ENCODE results near the gene DMGDH. TPM values are rescaled to one million over a fixed set of nuclear protein-coding genes. Genes with fewer than 3 reads are reported as not detected.

DMGDH gene
- total RNA-seq, 5 donors from 2014 or later (not counting 1 experiment from before 2014, with no cell fraction given) = 0.43 to 2.7 (median 0.70) TPM

DNA sequence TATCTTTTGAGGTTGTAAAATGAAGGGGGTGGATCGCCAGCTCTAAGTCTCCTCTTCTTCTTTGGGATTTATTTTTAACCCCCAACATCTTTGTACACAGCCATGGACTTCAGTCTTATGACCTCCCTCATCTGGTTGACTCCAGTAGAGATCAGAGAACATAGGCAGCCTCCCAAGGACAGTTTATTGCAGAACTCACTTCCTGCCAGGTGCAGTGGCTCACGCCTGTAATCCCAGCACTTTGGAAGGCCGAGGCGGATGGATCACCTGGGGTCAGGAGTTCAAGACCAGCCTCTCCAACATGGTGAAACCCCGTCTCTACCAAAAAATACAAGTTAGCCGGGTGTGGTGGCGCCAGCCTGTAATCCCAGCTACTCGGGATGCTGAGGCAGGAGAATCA, 39.3 kb upstream of the DMGDH start:
- H3K4me3 Mint-ChIP-seq = no peak overlapping the region
- peaks cover 53 to 61% of the 10 kb centered on the region in 2 donors for H3K27me3 Mint-ChIP-seq
- no peak overlapping the region for H3K4me3 ChIP-seq (ENCODE audit: control insufficient read depth in 1 of 2, extremely low read depth in 1 of 2, low read length in 1 of 2)
- H3K27ac ChIP-seq (ENCODE audit: low read length) = no peak overlapping the region
- DNase-seq = no peak
- no peaks in the 10 kb centered on the region for H3K9me3 Mint-ChIP-seq
- H3K9me3 ChIP-seq = no peaks in the 10 kb centered on the region
- ChIA-PET CTCF (no interaction called here), POLR2A (no interaction called here)
- ATAC-seq (replicated peaks in 1 of 4) = no peak
- no peaks in the 10 kb centered on the region for H3K36me3 Mint-ChIP-seq
- H3K4me1 ChIP-seq (ENCODE audit: control insufficient read depth in 1 of 2, extremely low read depth in 1 of 2, insufficient read depth in 2 of 2, low read length in 2 of 2) = no peaks in the 10 kb centered on the region
- WGBS (ENCODE audit: insufficient coverage) = 54% methylated on average over 3 of the region's 8 CpGs
- H3K4me1 Mint-ChIP-seq = peaks cover 0 to 3% (median 0%) of the 10 kb centered on the region in 3 donors
- no peak overlapping the region for H3K27ac Mint-ChIP-seq
- no peaks in the 10 kb centered on the region for H3K36me3 ChIP-seq (ENCODE audit: control insufficient read depth in 2 of 2, extremely low read depth in 1 of 2, insufficient read depth in 1 of 2, low read length in 1 of 2)
- H3K27me3 ChIP-seq (replicated peaks in 1 of 2; ENCODE audit: control insufficient read depth in 2 of 2, extremely low read depth in 1 of 2, insufficient read depth in 2 of 2, low read length in 1 of 2) = peaks cover 7 to 29% of the 10 kb centered on the region in 2 experiments

DNA sequence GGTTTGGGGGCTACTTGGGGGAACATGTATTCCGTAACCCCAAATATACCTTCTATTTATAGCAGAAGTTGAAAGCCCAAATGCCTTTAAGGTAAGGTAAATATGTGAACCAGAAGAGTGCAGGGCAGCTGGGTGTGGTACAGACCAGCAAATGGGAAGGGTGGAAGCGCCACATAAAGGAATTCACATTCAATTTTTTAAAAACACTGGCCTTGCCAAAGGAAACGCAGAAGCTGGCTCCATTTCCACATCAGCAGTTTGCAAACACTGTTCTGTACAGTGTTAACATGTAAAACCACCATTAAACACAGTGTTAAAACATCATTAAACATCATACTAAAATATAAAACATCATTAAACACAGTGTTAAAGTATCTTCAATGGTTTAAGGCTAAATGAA, 38.6 kb upstream of the DMGDH start:
- Mint-ChIP-seq H3K27ac (no peak overlapping the region), H3K4me1 (peaks cover 0 to 3% (median 0%) of the 10 kb centered on the region in 3 donors), H3K36me3 (no peaks in the 10 kb centered on the region), H3K4me3 (no peak overlapping the region), H3K9me3 (no peaks in the 10 kb centered on the region), H3K27me3 (peaks cover 52 to 58% of the 10 kb centered on the region in 2 donors)
- Histone ChIP-seq H3K4me3 (ENCODE audit: control insufficient read depth in 1 of 2, extremely low read depth in 1 of 2, low read length in 1 of 2) (no peak overlapping the region), H3K36me3 (ENCODE audit: control insufficient read depth in 2 of 2, extremely low read depth in 1 of 2, insufficient read depth in 1 of 2, low read length in 1 of 2) (no peaks in the 10 kb centered on the region), H3K9me3 (no peaks in the 10 kb centered on the region), H3K27me3 (replicated peaks in 1 of 2; ENCODE audit: control insufficient read depth in 2 of 2, extremely low read depth in 1 of 2, insufficient read depth in 2 of 2, low read length in 1 of 2) (peaks cover 7 to 29% of the 10 kb centered on the region in 2 experiments), H3K4me1 (ENCODE audit: control insufficient read depth in 1 of 2, extremely low read depth in 1 of 2, insufficient read depth in 2 of 2, low read length in 2 of 2) (no peaks in the 10 kb centered on the region), H3K27ac (ENCODE audit: low read length) (no peak overlapping the region)
- no peak for ATAC-seq (replicated peaks in 1 of 4)
- no peak for DNase-seq
- ChIA-PET CTCF (no interaction called here), POLR2A (no interaction called here)
- 83% methylated on average over 1 of the region's 3 CpGs for WGBS (ENCODE audit: insufficient coverage)

DNA sequence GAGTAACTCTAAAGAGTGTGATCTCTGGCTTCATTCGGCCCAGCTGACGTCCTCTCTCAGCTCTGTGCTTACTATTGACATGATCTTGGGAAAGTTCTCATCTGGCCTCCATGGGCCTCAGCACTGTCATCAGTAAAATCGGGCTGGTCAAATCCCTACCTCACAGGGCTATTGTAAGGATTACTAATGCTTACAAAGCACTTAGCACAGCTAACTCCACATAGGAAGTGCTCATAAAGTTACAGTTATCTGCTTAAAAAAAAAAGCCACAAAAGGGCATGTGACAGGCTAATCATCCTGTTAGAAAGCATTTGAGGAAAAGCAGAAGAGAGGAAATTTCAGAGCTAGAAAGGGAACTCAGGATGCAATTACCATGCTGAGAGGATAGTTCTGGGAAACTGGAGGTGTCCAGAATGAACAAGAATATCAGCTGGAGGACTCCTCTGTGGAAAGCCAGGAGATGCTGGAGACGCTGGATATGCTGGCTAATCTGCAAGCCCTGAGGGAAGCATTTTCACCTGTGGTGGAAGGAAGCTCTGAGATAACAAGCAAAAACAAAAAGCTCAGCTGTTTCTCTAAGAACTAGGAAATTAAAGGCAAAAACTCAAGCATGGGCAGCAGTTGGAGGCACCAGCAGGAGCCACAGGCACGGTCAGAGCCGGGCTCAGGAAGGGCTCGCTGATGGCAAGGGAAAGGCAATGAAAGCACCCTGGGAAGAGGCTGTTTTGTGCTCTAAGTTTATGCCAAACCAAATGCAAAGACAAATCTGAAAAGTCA, 37.7 kb upstream of the DMGDH start:
- 62% methylated on average over 6 of the region's 7 CpGs for WGBS (ENCODE audit: insufficient coverage)
- DNase-seq = no peak
- H3K27me3 Mint-ChIP-seq = peaks cover 51 to 55% of the 10 kb centered on the region in 2 donors
- no peaks in the 10 kb centered on the region for H3K9me3 Mint-ChIP-seq
- no peak for ATAC-seq (replicated peaks in 1 of 4)
- H3K4me1 ChIP-seq (ENCODE audit: control insufficient read depth in 1 of 2, extremely low read depth in 1 of 2, insufficient read depth in 2 of 2, low read length in 2 of 2) = no peaks in the 10 kb centered on the region
- H3K4me3 Mint-ChIP-seq = no peak overlapping the region
- ChIA-PET POLR2A (interaction anchor here (0.5 kb wide), 2 partner anchors 18 to 366 kb away, joined by 3 read pairs; no protein-coding TSS in a partner anchor), CTCF (interaction anchor here (0.6 to 1.8 kb wide), 4 partner anchors 13 to 87 kb away, joined by 3 to 10 read pairs (median 7); no protein-coding TSS in a partner anchor)
- no peaks in the 10 kb centered on the region for H3K9me3 ChIP-seq
- H3K27ac Mint-ChIP-seq = no peak overlapping the region
- H3K27ac ChIP-seq (ENCODE audit: low read length) = no peak overlapping the region
- no peak overlapping the region for H3K4me3 ChIP-seq (ENCODE audit: control insufficient read depth in 1 of 2, extremely low read depth in 1 of 2, low read length in 1 of 2)
- H3K27me3 ChIP-seq (replicated peaks in 1 of 2; ENCODE audit: control insufficient read depth in 2 of 2, extremely low read depth in 1 of 2, insufficient read depth in 2 of 2, low read length in 1 of 2) = peaks cover 4 to 24% of the 10 kb centered on the region in 2 experiments
- no peaks in the 10 kb centered on the region for H3K36me3 ChIP-seq (ENCODE audit: control insufficient read depth in 2 of 2, extremely low read depth in 1 of 2, insufficient read depth in 1 of 2, low read length in 1 of 2)
- peaks cover 0 to 3% (median 0%) of the 10 kb centered on the region in 3 donors for H3K4me1 Mint-ChIP-seq
- H3K36me3 Mint-ChIP-seq = no peaks in the 10 kb centered on the region

DNA sequence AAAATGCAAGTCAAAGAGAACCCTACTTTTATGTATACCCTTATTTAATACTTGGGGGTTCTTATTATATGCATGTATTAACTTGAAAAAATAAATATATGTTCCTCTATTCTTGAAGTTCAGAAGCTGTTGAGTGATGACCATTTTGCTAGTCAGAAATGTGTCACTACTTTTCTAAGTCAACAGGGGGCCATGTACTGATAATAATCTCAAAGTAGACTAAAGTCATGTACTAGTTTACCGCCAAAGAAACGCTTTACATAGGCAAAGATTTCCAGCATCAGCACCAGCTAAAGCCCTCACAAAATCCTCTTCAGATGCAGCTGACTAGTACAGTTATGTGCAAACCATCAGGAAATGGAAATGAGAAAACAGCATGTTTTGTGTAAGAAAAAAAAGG, 36.4 kb upstream of the DMGDH start:
- DNase-seq (no peak), ATAC-seq (replicated peaks in 1 of 4) (no peak)
- Histone ChIP-seq H3K27ac (ENCODE audit: low read length) (no peak overlapping the region), H3K4me3 (ENCODE audit: control insufficient read depth in 1 of 2, extremely low read depth in 1 of 2, low read length in 1 of 2) (no peak overlapping the region), H3K9me3 (no peaks in the 10 kb centered on the region), H3K36me3 (ENCODE audit: control insufficient read depth in 2 of 2, extremely low read depth in 1 of 2, insufficient read depth in 1 of 2, low read length in 1 of 2) (no peaks in the 10 kb centered on the region), H3K27me3 (replicated peaks in 1 of 2; ENCODE audit: control insufficient read depth in 2 of 2, extremely low read depth in 1 of 2, insufficient read depth in 2 of 2, low read length in 1 of 2) (peaks cover 0 to 14% of the 10 kb centered on the region in 2 experiments), H3K4me1 (ENCODE audit: control insufficient read depth in 1 of 2, extremely low read depth in 1 of 2, insufficient read depth in 2 of 2, low read length in 2 of 2) (no peaks in the 10 kb centered on the region)
- CTCF ChIA-PET = interaction anchor here (0.6 to 1.8 kb wide), 4 partner anchors 15 to 86 kb away, joined by 3 to 10 read pairs (median 7); no protein-coding TSS in a partner anchor
- H3K27ac Mint-ChIP-seq = no peak overlapping the region
- H3K4me1 Mint-ChIP-seq = peaks cover 0 to 3% (median 0%) of the 10 kb centered on the region in 3 donors
- WGBS (ENCODE audit: insufficient coverage) = no CpG with 5 or more reads among the region's 2 CpGs
- POLR2A ChIA-PET = interaction anchor here in 1 of 2 donors (0.6 kb wide), 1 partner anchor 552 kb away, joined by 3 read pairs; no protein-coding TSS in a partner anchor
- peaks cover 5% of the 10 kb centered on the region for H3K36me3 Mint-ChIP-seq
- peaks cover 0 to 4% (median 0%) of the 10 kb centered on the region in 3 donors for H3K9me3 Mint-ChIP-seq
- H3K27me3 Mint-ChIP-seq = peaks cover 46 to 55% of the 10 kb centered on the region in 2 donors
- no peak overlapping the region for H3K4me3 Mint-ChIP-seq

DNA sequence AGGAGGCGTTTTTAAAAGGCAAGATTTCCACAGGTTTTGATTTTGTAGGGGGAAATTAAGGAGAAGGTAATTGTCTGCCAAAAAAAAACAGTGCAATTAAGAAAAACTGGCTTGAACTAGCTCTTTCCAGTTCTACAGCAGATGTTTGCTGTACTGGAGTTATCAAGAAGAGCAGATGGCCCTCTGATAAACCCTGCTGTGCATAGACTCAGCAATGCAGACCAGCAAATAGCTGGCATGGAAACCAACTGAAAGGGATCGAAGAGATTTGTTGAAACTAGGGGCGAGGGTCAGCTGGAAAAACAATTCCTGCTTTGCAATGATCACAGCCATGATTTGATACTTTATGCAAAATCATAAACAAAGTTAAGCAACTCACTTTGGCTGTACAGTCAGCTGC, 24.3 kb upstream of the DMGDH start:
- no peaks in the 10 kb centered on the region for H3K4me1 Mint-ChIP-seq
- POLR2A ChIA-PET = no interaction called here
- H3K27me3 ChIP-seq (replicated peaks in 1 of 2; ENCODE audit: control insufficient read depth in 2 of 2, extremely low read depth in 1 of 2, insufficient read depth in 2 of 2, low read length in 1 of 2) = peaks cover 0 to 2% of the 10 kb centered on the region in 2 experiments
- no peak for DNase-seq
- no peaks in the 10 kb centered on the region for H3K4me1 ChIP-seq (ENCODE audit: control insufficient read depth in 1 of 2, extremely low read depth in 1 of 2, insufficient read depth in 2 of 2, low read length in 2 of 2)
- WGBS (ENCODE audit: insufficient coverage) = no CpG with 5 or more reads among the region's 3 CpGs
- H3K27ac ChIP-seq (ENCODE audit: low read length) = no peak overlapping the region
- H3K9me3 Mint-ChIP-seq = peaks cover 0 to 3% (median 0%) of the 10 kb centered on the region in 3 donors
- H3K36me3 ChIP-seq (ENCODE audit: control insufficient read depth in 2 of 2, extremely low read depth in 1 of 2, insufficient read depth in 1 of 2, low read length in 1 of 2) = no peaks in the 10 kb centered on the region
- H3K27ac Mint-ChIP-seq = no peak overlapping the region
- H3K9me3 ChIP-seq = no peaks in the 10 kb centered on the region
- H3K36me3 Mint-ChIP-seq = no peaks in the 10 kb centered on the region
- H3K4me3 Mint-ChIP-seq = no peak overlapping the region
- CTCF ChIA-PET = interaction anchor here in 1 of 2 donors (0.5 kb wide), 1 partner anchor 11 kb away, joined by 4 read pairs; no protein-coding TSS in a partner anchor
- H3K4me3 ChIP-seq (ENCODE audit: control insufficient read depth in 1 of 2, extremely low read depth in 1 of 2, low read length in 1 of 2) = no peak overlapping the region
- ATAC-seq (replicated peaks in 1 of 4) = no peak
- H3K27me3 Mint-ChIP-seq = peaks cover 0 to 4% of the 10 kb centered on the region in 2 donors

DNA sequence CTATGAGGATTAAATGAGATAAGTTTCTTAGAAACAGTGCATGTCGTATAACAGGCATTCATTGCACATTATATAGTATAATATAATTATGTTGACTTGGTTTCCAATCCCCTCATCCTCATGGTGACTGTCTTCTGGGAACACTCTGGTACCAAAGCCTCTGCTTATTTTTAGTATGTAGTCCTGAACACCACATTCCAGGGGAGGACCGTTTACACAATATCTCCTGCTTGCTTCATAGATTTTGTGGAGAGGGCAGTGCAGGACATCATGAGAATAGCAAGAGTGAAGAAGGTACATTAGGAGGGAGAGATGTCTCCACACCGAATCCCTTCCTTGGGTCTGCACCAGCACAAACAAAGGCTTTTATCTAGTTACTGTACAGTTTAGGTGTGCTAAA, 21.6 kb upstream of the DMGDH start:
- WGBS (ENCODE audit: insufficient coverage) = no CpG with 5 or more reads among the region's 3 CpGs
- no peaks in the 10 kb centered on the region for H3K36me3 ChIP-seq (ENCODE audit: control insufficient read depth in 2 of 2, extremely low read depth in 1 of 2, insufficient read depth in 1 of 2, low read length in 1 of 2)
- H3K4me3 ChIP-seq (ENCODE audit: control insufficient read depth in 1 of 2, extremely low read depth in 1 of 2, low read length in 1 of 2) = no peak overlapping the region
- H3K4me1 ChIP-seq (ENCODE audit: control insufficient read depth in 1 of 2, extremely low read depth in 1 of 2, insufficient read depth in 2 of 2, low read length in 2 of 2) = no peaks in the 10 kb centered on the region
- no peak overlapping the region for H3K27ac Mint-ChIP-seq
- DNase-seq = no peak
- H3K27me3 ChIP-seq (replicated peaks in 1 of 2; ENCODE audit: control insufficient read depth in 2 of 2, extremely low read depth in 1 of 2, insufficient read depth in 2 of 2, low read length in 1 of 2) = peaks cover 0 to 2% of the 10 kb centered on the region in 2 experiments
- no peak overlapping the region for H3K4me3 Mint-ChIP-seq
- ATAC-seq (replicated peaks in 1 of 4) = no peak
- ChIA-PET CTCF (no interaction called here), POLR2A (interaction anchor here in 1 of 2 donors (0.6 kb wide), 1 partner anchor 1689 kb away, joined by 5 read pairs; no protein-coding TSS in a partner anchor)
- no peak overlapping the region for H3K27ac ChIP-seq (ENCODE audit: low read length)
- peaks cover 0 to 4% of the 10 kb centered on the region in 2 donors for H3K27me3 Mint-ChIP-seq
- H3K4me1 Mint-ChIP-seq = no peaks in the 10 kb centered on the region
- H3K9me3 ChIP-seq = no peaks in the 10 kb centered on the region
- peaks cover 0 to 3% (median 0%) of the 10 kb centered on the region in 3 donors for H3K9me3 Mint-ChIP-seq
- H3K36me3 Mint-ChIP-seq = no peaks in the 10 kb centered on the region
